GM10847 (cell line): ENCODE data around the gene YTHDF1.

Experiments used
- POLR2A ChIP-seq: IDR thresholded peaks from 2 replicates; pipeline ENCODE4 v1.6.1; 2011; ENCODE audit not compliant: insufficient read length; ENCODE audit errors: extremely low read depth

Gene YTHDF1

GRCh38 chr20:63188641-63189321, 27.1 kb downstream of the YTHDF1 start:
- no peak for TF ChIP-seq POLR2A

GRCh38 chr20:63188159-63188442, 27.8 kb downstream of the YTHDF1 start:
- no peak for TF ChIP-seq POLR2A

- TF ChIP-seq POLR2A = no peak
Measured at GRCh38 chr20:63187338-63188158, 28.4 kb downstream of the YTHDF1 start.

- TF ChIP-seq POLR2A = no peak
Measured at GRCh38 chr20:63186528-63187316, 29.2 kb downstream of the YTHDF1 start.

GRCh38 chr20:63186084-63186483, 29.8 kb downstream of the YTHDF1 start:
- no peak for TF ChIP-seq POLR2A

- TF ChIP-seq POLR2A = no peak
Measured at GRCh38 chr20:63185215-63185796, 30.6 kb downstream of the YTHDF1 start.

GRCh38 chr20:63183422-63184146, 32.3 kb downstream of the YTHDF1 start:
- no peak for TF ChIP-seq POLR2A

GRCh38 chr20:63182946-63183415, 33.0 kb downstream of the YTHDF1 start:
- no peak for TF ChIP-seq POLR2A

GRCh38 chr20:63182425-63182824, 33.5 kb downstream of the YTHDF1 start:
- TF ChIP-seq POLR2A = no peak

- no peak for TF ChIP-seq POLR2A
Measured at GRCh38 chr20:63181226-63181625, 34.7 kb downstream of the YTHDF1 start.

GRCh38 chr20:63180569-63181185, 35.3 kb downstream of the YTHDF1 start:
- TF ChIP-seq POLR2A = no peak

- TF ChIP-seq POLR2A = no peak
Measured at GRCh38 chr20:63179687-63180568, 36.0 kb downstream of the YTHDF1 start.

GRCh38 chr20:63178889-63179686, 36.8 kb downstream of the YTHDF1 start:
- no peak for TF ChIP-seq POLR2A
